ENCODE results near the gene MSI2. TPM values are rescaled to one million over a fixed set of nuclear protein-coding genes. Genes with fewer than 3 reads are reported as not detected.

MSI2 gene
- total RNA-seq, 1 donor, result 23.2 TPM

DNA sequence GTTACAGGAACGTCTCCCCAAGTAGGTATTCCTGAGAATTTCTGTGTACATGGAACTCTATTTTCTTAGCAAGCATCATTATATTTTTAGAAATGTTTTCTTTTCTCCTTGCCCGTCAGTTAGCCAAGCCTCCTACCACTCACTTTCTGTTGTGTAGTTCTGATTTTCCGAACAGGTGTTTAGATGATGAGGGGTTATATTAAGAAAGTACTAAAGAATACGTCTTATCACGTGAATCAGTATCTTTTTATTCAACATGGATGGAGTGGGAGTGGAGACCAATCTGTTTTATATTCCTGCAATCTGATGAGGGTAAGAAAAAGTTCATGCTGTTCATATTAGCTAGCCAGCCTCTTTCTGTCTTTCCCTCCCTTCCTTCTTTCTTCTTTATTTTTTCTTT is 29.4 kb downstream of the MSI2 start:
- Histone ChIP-seq H3K27ac (ENCODE audit: low read depth, low read length) (no peak overlapping the region), H3K9me3 (ENCODE audit: low read depth, low read length) (no peaks in the 10 kb centered on the region), H4K20me1 (ENCODE audit: insufficient read depth, low read length) (no peaks in the 10 kb centered on the region), H3K27me3 (ENCODE audit: insufficient read depth, low read length) (no peaks in the 10 kb centered on the region), H3K4me3 (ENCODE audit: insufficient read depth, low read length) (no peak overlapping the region), H2AFZ (ENCODE audit: low read length) (no peak overlapping the region), H3K79me2 (ENCODE audit: insufficient read depth, low read length) (no peaks in the 10 kb centered on the region), H3K4me2 (ENCODE audit: insufficient read depth, low read length) (no peak overlapping the region), H3K4me1 (ENCODE audit: insufficient read depth, low read length) (no peaks in the 10 kb centered on the region), H3K36me3 (ENCODE audit: insufficient read depth, low read length) (no peaks in the 10 kb centered on the region)
- TF ChIP-seq, protein P1, sequence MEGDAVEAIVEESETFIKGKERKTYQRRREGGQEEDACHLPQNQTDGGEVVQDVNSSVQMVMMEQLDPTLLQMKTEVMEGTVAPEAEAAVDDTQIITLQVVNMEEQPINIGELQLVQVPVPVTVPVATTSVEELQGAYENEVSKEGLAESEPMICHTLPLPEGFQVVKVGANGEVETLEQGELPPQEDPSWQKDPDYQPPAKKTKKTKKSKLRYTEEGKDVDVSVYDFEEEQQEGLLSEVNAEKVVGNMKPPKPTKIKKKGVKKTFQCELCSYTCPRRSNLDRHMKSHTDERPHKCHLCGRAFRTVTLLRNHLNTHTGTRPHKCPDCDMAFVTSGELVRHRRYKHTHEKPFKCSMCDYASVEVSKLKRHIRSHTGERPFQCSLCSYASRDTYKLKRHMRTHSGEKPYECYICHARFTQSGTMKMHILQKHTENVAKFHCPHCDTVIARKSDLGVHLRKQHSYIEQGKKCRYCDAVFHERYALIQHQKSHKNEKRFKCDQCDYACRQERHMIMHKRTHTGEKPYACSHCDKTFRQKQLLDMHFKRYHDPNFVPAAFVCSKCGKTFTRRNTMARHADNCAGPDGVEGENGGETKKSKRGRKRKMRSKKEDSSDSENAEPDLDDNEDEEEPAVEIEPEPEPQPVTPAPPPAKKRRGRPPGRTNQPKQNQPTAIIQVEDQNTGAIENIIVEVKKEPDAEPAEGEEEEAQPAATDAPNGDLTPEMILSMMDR (IDR thresholded peaks at IDR 0.05; ENCODE audit: extremely low read depth, low read depth, low read length), result no peak
- DNase-seq (ENCODE audit: insufficient read length, low spot score, missing footprints), result no peak

DNA sequence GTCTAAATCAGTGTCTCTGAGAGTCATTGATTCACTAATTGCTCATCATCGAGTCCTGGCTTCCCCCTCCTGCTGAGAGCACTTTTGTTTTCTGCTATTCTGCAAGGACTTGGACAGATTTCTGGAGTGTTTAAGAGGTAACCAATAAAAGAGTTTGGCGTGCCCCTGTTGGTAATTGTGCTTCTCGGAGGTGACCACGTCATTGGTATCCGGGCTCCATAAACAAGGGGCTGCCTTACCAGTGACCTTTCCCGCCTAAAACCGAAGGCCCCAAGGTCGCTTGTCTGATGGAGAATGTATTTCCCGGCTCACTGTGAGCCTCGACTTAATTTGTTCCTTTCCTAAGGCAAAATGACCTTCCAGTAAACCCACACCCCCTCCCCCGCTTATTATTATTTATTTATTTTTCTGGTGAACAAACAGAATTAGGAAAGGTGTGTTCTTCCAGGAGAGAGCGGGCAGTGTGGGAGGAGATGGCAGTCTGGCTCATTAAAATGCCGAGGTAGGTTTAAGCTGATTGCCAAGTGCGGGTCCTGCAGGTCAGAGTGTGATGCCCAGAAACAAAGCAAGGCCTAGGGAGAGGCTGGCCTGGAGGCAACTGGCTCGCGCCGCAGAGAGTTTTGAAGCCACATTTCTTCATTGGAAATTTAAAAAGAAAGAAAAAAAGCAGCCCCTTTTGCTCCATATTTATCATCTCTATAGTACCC is 30.2 kb downstream of the MSI2 start:
- DNase-seq (ENCODE audit: insufficient read length, low spot score, missing footprints), result no peak
- Histone ChIP-seq H3K79me2 (ENCODE audit: insufficient read depth, low read length) (no peaks in the 10 kb centered on the region), H3K27me3 (ENCODE audit: insufficient read depth, low read length) (no peaks in the 10 kb centered on the region), H3K9me3 (ENCODE audit: low read depth, low read length) (no peaks in the 10 kb centered on the region), H4K20me1 (ENCODE audit: insufficient read depth, low read length) (no peaks in the 10 kb centered on the region), H3K4me2 (ENCODE audit: insufficient read depth, low read length) (no peak overlapping the region), H3K27ac (ENCODE audit: low read depth, low read length) (no peak overlapping the region), H2AFZ (ENCODE audit: low read length) (no peak overlapping the region), H3K36me3 (ENCODE audit: insufficient read depth, low read length) (no peaks in the 10 kb centered on the region), H3K4me3 (ENCODE audit: insufficient read depth, low read length) (no peak overlapping the region), H3K4me1 (ENCODE audit: insufficient read depth, low read length) (no peaks in the 10 kb centered on the region)
- TF ChIP-seq, protein P1 (IDR thresholded peaks at IDR 0.05; ENCODE audit: extremely low read depth, low read depth, low read length), result no peak

DNA sequence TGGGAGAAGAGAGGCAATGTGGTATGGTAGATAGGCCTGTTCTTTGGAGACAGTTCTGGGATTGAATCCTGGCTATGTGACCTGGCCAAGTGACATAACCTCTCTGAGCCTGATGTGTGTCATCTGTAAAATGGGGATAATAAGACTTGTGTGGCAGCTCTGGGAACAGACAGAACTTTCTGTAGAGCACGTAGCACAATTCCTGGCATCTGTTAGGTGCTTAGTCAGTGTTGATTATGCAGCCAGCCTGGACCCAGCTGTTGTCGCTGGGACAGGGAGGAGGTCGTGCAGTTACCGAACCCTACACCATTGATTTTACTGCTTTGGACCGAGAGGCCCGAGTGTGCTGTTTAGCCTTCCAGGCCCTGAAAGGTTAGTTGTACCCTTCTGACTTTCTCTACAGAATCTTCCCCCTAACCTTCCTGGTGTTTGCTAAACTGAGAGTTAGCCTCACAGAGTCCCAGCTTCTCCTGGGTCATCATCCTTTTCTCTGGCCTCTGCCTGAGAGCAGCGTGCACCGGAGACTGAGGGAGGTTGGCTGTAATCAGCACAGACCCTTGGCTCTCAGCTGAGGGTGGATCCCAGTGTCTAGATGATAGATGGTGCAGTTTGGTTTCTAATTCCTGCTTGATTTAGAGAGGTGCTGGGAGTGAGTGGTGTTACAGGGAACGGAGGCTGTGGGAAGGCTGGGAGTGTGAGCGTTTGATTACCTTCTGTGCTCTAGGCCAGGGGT is 31.9 kb downstream of the MSI2 start:
- Histone ChIP-seq H3K27me3 (ENCODE audit: insufficient read depth, low read length) (no peaks in the 10 kb centered on the region), H3K36me3 (ENCODE audit: insufficient read depth, low read length) (no peaks in the 10 kb centered on the region), H3K4me1 (ENCODE audit: insufficient read depth, low read length) (no peaks in the 10 kb centered on the region), H3K9me3 (ENCODE audit: low read depth, low read length) (no peaks in the 10 kb centered on the region), H3K79me2 (ENCODE audit: insufficient read depth, low read length) (no peaks in the 10 kb centered on the region), H2AFZ (ENCODE audit: low read length) (no peak overlapping the region), H3K27ac (ENCODE audit: low read depth, low read length) (no peak overlapping the region), H3K4me3 (ENCODE audit: insufficient read depth, low read length) (no peak overlapping the region), H4K20me1 (ENCODE audit: insufficient read depth, low read length) (no peaks in the 10 kb centered on the region), H3K4me2 (ENCODE audit: insufficient read depth, low read length) (no peak overlapping the region)
- DNase-seq (ENCODE audit: insufficient read length, low spot score, missing footprints), result peak; percentile 29
- TF ChIP-seq, protein P1 (IDR thresholded peaks at IDR 0.05; ENCODE audit: extremely low read depth, low read depth, low read length), result no peak

DNA sequence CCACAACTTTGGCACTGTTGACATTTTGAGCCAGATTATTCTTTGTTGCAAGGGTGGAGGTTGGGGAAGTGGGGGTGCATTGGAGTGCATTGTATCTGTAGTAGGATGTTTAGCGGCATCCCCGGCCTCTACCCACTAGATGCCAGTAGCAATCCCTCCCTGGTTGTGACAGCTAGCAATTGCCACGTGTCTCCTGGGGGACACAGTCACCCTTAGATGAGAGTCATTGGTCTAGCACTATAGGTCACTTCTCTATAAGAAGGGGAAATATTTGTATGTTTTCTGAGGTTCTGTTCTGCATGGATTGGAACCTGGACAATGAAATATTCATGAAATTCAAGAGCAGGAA is 32.4 kb downstream of the MSI2 start:
- TF ChIP-seq, protein P1 (IDR thresholded peaks at IDR 0.05; ENCODE audit: extremely low read depth, low read depth, low read length), result no peak
- no peak for DNase-seq (ENCODE audit: insufficient read length, low spot score, missing footprints)
- Histone ChIP-seq H3K4me3 (ENCODE audit: insufficient read depth, low read length) (no peak overlapping the region), H3K36me3 (ENCODE audit: insufficient read depth, low read length) (no peaks in the 10 kb centered on the region), H3K9me3 (ENCODE audit: low read depth, low read length) (no peaks in the 10 kb centered on the region), H2AFZ (ENCODE audit: low read length) (no peak overlapping the region), H3K79me2 (ENCODE audit: insufficient read depth, low read length) (no peaks in the 10 kb centered on the region), H4K20me1 (ENCODE audit: insufficient read depth, low read length) (no peaks in the 10 kb centered on the region), H3K4me1 (ENCODE audit: insufficient read depth, low read length) (no peaks in the 10 kb centered on the region), H3K27ac (ENCODE audit: low read depth, low read length) (no peak overlapping the region), H3K27me3 (ENCODE audit: insufficient read depth, low read length) (no peaks in the 10 kb centered on the region), H3K4me2 (ENCODE audit: insufficient read depth, low read length) (no peak overlapping the region)
